Muscle of arm (tissue), 12 donors: ENCODE measurements around the gene CCDC7. TPM values are rescaled to one million over a fixed set of nuclear protein-coding genes. Genes with fewer than 3 reads are reported as not detected.
"Not testable (repeated sequence)": the region's sequence is repeated elsewhere in the genome, so short reads cannot be mapped to it uniquely, and the experiment has no call there.

Experiments used
- DNase-seq: peaks from one replicate; pipeline ENCODE4 v3.0.0-alpha.2; 2013
- polyA plus RNA-seq, 12 donors: library from polyadenylated mRNA; unstranded; fragments of 120-200 nt; gene quantifications; one replicate each; pipeline ENCODE4 v1.2.1, GENCODE V29; 2013; ENCODE audit not compliant: insufficient read length in 12 of 12

CCDC7 gene
- polyA plus RNA-seq, 12 donors, result 2.2 to 7.7 (median 4.7) TPM; not detected in 2

GRCh38 chr10:32882076-32882475 is 436.1 kb downstream of the CCDC7 start:
- DNase-seq, result no peak

GRCh38 chr10:32887481-32887880 is 441.5 kb downstream of the CCDC7 start:
- DNase-seq, result no peak

DNA sequence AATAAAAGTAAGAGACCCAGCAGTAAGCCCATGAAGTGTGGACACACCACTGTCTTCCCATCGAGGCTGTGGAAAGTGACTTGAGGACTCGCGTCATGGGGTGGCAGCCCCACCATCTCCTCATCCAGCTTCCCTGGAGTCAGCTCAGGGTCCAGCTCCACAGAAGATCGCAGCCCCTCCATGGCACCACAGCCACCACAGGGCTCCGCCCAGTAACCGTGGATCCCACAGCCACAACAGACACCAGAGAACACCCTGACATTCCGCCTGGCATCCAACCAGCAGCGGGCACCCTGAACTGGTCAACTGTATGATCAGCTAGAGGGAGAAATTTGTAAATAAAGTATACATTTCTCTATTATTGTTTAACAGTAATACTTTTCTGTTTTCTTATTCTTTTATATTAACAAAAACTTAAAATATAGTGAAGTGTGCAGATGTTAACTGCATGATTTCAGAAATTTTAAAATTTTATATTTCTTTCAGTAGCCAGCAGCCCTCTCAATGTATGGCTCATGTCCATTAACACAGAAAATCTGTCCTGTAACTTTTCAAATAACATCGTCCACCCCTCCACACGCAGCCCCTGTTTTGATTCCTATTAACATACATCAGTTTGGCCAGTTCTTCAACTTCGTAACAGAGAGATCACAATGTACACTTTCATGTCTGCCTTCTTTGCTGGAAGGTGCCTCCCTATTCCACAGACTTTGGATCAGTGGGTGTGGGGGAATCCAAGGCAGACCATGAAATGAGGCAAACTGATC is 442.4 kb downstream of the CCDC7 start:
- no peak for DNase-seq

DNA sequence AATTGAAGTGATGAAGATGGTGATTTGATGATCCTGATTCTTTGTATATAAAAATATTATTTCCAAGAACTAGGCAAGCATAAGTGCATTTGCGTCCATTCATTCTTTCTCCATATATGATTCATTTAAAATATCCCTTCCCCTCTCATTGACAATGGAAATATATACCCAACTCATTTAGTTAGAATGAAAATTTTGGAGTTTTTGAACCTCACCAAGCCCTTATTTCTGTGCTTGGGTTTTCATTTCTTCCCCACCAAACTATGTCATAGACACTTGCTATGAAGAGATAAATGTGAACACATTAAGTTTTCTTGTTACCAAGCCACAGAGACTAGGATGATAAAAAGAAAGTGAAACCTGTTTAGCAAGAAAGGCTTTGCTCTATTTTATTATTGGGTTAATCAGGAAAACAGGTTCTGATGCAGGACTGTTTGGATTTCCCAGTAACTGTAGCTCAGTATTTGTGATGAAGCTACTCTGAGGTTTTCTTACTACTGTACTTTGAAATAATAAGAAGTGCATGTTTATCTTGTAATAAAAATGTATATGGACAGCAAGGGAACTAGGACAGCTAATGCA is 443.8 kb downstream of the CCDC7 start:
- no peak for DNase-seq

DNA sequence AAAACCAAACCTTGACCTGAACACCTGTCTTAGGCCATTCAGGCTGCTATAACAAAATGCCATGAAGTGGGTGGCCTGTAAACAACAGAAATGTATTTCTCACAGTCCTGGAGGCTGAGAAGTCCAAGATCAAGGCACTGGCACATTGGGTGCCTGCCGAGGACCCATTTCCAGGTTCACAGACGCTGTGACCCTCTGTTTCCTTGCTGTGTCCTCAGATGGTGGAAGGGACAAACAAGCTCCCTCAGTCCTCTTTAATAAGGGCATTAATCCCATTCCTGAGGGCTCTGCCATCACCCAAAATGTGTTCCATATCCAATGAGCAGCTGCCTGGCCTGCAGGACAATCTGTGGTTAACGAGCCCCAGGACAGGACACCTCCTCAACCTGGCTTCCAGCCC is 444.5 kb downstream of the CCDC7 start:
- DNase-seq, result no peak

DNA sequence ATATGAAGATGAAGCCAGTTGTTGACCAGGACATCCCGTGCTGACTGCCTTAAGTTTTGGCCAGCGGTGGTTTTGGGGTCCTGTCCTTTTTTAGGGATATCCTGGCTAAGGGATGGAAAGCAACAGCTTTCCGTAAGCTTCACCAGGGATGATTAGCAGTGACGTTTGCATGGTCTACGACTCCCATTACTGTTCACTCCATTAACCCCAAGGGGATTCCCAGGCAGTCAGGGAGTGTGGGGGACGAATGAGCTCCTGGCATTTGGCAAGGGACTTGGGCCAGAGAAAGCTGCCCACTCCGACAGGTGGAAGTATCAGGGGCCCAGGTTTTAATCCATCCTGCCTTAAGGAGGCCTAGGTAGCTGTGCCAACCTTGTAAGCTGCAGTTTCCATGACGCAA is 445.3 kb downstream of the CCDC7 start:
- DNase-seq, result no peak

GRCh38 chr10:32893434-32893833 is 447.5 kb downstream of the CCDC7 start:
- no peak for DNase-seq

DNA sequence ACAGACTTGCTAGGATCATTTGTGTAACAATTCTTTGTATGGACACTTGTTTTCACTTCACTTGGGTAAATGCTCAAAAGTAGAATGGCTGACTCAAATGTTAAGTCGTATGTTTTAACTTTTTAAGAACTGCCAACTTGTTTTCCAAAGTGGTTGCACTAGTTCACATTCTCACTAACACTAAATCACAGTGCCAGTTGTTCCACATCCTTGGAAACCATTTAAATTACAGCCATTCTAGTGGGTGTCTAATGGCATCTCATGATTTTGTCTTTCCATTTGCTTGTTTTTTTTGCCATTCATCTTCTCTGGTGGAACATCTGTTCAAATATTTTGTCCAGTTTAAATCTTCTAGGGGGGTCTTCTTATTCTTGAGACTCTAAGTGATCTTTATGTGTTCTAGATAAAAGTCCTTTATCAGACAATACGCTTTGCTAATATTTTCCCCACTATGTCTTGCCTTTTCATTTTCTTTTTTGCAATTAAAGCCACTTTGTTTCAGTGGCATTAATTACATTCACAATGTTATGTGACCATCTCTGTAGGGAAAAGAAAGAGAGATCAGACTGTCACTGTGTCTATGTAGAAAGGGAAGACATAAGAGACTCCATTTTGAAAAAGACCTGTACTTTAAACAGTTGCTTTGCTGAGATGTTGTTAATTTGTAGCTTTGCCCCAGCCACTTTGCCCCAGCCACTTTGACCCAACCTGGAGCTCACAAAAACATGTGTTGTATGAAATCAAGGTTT is 448.1 kb downstream of the CCDC7 start:
- no peak for DNase-seq

GRCh38 chr10:32895200-32895968 is 449.4 kb downstream of the CCDC7 start:
- not testable (repeated sequence) for DNase-seq

GRCh38 chr10:32901815-32902214 is 455.9 kb downstream of the CCDC7 start:
- DNase-seq, result no peak

- no peak for DNase-seq
These were observed 459.5 kb downstream of the CCDC7 start for GRCh38 chr10:32905466-32905865.

- DNase-seq, result no peak
These were observed 460.7 kb downstream of the CCDC7 start for GRCh38 chr10:32906595-32906994.

DNA sequence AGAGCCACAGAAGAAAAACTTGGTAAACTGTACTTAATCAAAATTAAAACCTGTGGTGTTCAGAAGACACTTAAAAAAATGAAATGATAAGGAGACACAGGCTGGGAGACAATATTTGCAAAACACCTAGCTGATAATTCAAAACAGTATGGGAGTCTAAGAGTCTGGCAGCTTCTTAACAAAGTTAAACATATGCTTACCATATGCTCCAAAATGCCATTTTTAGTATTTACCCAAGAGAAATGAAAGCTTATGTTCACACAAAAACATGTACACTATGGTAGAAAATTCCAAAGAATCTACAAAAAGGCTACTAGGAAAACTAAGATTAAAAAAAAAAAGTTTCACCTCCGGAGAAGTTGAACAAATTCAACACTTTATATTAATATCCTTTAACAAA is 463.5 kb downstream of the CCDC7 start:
- no peak for DNase-seq

- DNase-seq, result not testable (repeated sequence)
These were observed 464.0 kb downstream of the CCDC7 start for GRCh38 chr10:32909970-32910369.

- DNase-seq, result no peak
These were observed 465.5 kb downstream of the CCDC7 start for GRCh38 chr10:32911285-32912016.

- DNase-seq, result not testable (repeated sequence)
These were observed 471.9 kb downstream of the CCDC7 start for GRCh38 chr10:32917817-32918216.

DNA sequence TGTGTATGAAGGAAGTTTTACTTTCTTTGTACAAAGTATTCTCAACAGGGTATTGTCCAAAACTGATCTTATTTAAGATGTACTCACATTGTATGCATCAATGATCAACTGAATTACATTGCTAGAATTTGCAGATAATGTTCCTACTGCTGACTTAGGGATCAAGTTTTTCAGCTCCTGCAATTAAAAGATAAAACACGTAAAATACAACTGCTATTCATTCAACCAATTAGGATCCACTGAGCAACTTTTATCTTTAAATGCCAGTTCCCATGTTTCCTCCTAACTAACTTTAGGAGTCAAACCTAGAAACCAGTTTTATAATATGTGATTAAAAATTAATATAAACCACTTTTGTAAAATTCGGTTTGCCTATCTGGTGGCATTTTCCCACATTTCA is 476.2 kb downstream of the CCDC7 start:
- DNase-seq, result no peak

GRCh38 chr10:32923134-32923533 is 477.2 kb downstream of the CCDC7 start:
- DNase-seq, result no peak

DNA sequence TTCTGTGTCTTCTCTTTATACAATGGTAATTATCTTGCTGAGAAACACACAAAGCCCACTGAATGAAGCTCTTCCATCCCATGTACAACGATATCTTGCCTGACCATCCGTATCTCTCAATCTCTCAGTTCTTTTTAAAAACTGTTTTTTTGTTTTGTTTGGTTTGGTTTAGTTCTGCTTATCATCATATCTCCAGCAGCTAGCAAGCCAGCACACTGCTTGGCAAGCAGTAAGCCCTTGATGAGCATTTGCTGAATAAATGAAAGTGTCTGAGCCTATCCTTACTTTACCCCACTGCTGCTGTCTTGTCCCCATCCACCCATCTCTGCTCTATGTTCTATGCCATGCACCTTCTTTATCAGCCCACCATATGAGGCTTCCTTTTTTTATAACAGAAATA is 477.9 kb downstream of the CCDC7 start:
- no peak for DNase-seq
